HG02870 (cell line): ENCODE measurements around the gene AWAT1.
"Not testable (repeated sequence)": the region's sequence is repeated elsewhere in the genome, so short reads cannot be mapped to it uniquely, and the experiment has no call there.

ENCODE experiments used
- ATAC-seq: cut with Tn5 transposase; IDR thresholded peaks from one replicate; pipeline ENCODE4 v1.9.1; 2021; ENCODE audit warnings: mild to moderate bottlenecking, moderate library complexity; ENCODE audit not compliant: unreplicated experiment

AWAT1 gene

GRCh38 chrX:70234355-70234754 lies at the start of gene AWAT1:
AWAT1 (plus strand) TSS chrX:70234655; CDS start chrX:70234696, 41 bp downstream.
- ATAC-seq: no peak

- ATAC-seq: no peak
Observed at GRCh38 chrX:70190225-70190624, 44.2 kb upstream of the AWAT1 start.

GRCh38 chrX:70196961-70197720 lies 37.3 kb upstream of the AWAT1 start:
- peak; percentile 54 for ATAC-seq

DNA sequence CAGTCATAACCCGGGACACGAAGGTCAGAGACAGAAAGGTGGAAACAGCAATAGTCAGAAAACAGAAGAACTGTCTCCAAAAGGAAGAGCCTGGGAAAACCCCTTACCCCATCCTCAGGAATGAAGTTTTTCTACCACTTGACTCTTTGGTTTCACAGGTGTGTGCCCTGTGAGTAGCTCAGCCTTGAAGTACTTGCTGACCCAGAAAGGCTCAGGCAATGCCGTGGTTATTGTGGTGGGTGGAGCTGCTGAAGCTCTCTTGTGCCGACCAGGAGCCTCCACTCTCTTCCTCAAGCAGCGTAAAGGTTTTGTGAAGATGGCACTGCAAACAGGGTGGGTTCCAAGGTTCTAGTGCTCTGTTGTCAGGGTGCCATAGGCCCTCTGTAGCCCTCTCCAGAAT lies 32.7 kb upstream of the AWAT1 start:
- ATAC-seq: no peak

- no peak for ATAC-seq
Observed at GRCh38 chrX:70208479-70208878, 26.0 kb upstream of the AWAT1 start.

DNA sequence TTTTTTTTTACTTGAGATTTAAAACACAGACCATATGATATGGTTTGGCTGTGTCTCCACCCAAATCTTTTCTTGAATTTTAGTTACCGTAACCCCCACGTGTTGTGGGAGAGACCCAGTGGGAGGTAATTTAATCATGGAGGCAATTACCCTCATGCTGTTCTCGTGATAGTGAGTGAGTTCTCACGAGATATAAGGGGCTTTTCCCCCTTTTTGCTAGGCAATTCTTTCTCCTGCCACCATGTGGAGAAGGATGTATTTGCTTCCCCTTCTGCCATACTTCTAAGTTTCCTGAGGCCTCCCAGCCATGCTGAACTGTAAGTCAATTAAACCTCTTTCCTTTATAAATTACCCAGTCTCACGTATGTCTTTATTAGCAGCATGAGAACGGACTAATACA lies 24.9 kb upstream of the AWAT1 start:
- ATAC-seq: not testable (repeated sequence)

DNA sequence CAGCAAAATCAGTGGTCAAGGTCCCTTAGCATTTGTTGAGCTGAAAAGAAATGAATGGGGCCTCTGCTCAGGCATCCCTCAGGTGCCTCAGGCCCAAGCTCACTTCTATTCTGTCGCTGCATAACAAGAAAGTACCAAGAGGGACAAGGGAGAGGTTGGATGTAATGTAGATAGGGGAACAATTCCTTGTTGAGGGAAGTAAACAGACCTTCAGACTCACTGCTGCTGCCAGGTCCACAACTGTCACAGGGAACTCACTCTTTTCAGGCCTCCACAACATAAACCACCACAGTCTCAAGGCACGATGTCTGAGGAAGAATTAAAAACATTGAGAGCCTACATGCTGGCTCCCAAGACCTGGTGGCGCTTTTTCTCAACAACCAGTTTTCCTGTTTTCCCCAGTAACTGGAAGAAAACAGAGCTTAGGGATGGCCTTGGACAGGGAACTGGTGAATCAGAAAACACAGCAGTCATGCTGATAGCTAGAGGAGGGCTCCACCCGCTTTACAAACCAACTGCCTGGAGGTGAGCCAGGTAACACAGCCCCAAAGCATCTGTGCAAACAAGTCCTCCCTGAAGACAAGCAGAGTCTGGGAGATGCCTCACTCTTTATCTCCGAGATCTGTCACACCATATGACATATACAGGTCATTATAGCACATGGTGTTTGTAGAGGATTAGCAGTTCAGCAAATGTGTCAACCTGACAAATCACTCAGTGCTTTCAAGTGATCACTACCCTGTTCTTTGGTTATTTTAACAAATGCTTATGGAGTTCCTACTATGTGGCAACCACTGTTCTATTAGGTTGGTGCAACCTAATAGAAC lies 14.3 kb upstream of the AWAT1 start:
- no peak for ATAC-seq

DNA sequence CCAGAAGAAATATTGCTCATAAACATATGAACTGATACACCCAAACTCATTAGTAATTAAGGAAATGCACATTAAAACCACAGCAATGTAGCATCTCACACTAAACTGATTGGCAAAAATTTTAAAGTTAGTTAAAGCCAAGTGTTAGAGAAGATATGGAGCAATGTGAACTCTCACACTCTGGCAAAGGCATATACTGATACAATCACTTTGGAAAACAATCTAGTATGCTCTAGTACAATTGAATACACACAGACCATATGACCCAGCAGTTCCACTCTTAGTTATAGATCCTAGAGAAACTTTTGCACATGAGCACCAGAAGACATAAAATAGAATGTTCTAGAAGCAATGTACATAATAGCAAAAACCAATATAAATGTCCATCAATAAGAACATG lies 8.4 kb upstream of the AWAT1 start:
- ATAC-seq: no peak

DNA sequence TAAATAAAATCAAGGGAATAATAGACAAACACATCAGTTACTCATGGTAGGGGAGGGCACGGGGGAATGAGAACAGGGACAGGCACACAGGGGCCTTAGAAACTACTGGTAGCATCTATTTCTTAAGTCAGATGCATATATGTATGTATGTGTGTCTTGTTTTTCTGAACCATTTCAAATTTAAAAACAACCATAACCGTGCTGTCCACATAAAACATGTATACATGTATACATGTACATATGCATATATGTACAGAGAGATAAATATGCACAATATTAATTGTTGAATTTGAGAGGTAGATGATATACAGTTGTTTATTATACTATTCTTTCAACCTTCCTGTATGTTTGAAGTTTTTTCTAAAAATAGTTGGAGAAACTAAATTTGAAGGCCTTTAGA lies 7.8 kb upstream of the AWAT1 start:
- no peak for ATAC-seq

DNA sequence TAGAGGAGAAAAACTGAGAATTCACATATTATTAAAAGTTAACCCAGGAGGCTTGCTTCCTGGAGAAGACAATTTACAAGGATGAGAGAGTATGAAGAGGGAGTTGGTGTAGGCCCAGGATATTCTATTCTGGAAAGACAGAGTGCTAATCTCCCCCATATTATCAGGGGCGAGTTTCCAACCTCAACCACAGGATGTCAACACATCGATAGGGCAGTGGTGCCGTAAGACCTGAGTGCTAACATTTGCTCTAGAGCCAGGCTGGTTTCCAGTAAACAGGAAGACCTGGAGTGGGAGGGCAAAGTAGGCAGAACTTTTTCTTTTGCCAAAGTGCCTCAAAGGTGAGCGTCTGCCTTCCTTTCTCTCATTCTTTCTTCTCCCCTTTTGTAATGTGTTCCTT lies 2.8 kb upstream of the AWAT1 start:
- ATAC-seq: no peak

DNA sequence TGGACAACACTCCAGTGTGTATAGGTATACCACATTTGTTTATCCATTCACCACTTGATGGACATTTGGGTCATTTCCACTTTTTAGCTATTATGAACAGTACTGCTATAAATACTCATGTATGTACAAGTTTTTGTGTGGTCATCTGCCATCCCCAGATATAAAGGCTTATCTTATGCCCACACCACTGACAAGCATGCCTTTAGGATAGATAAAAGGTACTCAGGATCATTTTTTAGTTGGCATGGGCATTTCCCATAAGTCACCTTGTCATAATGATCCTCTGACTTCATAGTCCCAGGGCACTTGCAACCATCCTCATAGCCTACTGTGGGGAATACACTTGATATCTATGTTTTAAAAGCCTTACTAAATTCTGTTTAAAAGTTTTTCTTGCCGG lies 6.3 kb downstream of the AWAT1 start:
- ATAC-seq: no peak

DNA sequence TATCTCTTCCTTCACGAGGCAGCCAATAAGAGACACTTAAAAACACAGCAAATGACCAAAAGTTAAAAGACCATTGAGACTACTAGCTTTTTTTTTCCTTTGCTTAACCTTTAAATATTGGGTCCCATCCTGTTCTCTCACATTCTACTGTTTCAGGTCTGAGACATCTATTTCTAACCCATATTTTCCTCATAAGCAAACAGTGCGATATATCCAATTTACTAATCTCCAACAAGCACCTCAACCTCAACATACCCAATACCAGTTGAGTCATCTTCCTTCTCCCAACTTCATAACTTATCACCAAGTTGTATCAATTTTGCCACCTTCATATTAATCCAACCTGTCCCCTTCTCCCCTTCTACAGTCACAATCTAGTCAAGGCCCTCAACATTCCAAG lies 7.0 kb downstream of the AWAT1 start:
- no peak for ATAC-seq

GRCh38 chrX:70243601-70244000 lies 9.1 kb downstream of the AWAT1 start:
- ATAC-seq: not testable (repeated sequence)

DNA sequence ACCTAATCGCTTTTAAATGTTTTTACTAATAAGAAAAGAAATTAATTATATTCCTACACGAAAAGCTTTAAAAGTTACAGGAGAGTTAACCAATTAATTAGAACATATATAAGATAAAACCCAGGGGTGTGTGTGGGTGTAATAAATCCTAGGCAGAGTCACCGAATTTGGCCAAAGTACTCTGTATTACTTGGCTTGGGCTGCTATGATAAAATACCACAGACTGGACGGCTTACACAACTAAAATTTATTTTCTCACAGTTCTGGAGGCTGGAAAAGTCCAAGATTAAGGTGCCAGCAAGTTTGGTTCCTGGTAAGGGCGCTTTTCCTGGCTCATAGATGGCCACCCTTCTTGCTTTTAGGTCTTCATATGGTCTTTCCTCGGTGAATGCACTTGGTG lies 10.4 kb downstream of the AWAT1 start:
- no peak for ATAC-seq

GRCh38 chrX:70247252-70247651 lies 12.8 kb downstream of the AWAT1 start:
- ATAC-seq: no peak

DNA sequence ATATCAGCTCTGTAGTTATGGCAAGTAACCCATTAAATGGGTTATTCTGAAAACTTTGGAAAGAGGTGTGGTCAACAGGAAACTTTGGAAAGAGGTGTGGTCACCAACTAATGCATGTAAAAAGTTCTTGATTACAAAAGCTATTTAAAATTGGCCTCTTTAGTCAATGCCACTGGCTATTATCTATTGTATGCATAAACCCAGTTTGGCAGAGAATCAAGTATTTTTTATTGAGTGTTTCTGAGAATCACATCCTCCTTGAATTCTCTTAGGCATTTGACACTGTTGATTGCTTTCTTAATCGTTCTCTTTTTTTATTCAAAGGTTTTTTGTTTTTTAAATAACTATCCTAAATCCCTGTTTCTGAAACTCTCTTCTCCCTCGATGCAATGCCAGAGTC lies 18.0 kb downstream of the AWAT1 start:
- no peak for ATAC-seq

DNA sequence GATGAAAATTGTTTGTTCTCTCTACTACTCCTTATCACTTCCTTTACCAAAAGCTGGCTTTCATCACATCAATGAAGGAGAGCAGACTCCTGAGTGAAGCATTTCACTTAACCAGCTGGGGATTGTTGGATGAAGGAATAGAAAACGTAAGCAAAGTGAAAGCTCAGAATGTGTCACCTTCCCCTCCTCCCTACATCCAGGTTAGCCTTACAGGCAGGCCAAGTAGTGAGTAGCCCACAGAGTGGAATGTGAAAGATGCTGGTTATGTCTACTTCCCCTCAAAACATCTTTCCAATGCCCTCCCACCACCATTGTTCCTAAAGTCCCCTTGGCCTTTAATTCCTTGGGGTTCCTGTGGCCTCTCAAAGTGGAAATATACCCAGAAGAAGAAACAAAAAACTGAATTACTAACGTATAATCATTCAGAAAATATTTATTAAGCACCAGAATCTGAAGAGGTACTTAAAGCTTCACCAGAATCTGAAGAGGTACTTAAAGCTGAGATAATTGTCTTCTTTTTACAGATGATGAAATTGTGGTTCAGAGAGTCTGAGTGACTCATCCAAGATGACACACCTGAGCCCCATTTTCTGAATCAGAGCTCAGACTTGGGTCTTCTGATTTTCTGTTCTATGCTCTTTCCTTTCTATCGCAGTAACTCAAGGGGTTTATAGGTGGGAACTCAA lies 19.1 kb downstream of the AWAT1 start:
- ATAC-seq: no peak

GRCh38 chrX:70254063-70254400 lies 19.6 kb downstream of the AWAT1 start:
- no peak for ATAC-seq

DNA sequence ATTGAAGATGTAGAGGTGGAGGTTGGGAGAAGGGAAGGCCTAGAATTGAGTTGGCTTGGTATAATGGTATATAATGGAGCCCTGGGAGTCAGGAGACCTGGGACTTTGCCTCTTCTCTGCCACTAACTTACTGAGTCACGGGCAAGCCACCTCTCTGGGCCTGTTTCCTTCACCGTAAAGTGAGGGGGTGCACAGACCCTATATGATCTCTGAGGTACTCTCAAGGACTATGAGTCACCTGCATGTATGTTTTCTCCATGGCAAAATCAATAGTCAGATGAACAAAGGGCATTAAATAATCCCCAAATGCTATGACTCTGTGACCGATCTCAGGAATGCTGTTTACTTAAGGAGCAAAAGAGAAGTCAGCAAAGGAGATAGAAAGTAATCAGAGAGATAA lies 20.5 kb downstream of the AWAT1 start:
- no peak for ATAC-seq

- no peak for ATAC-seq
Observed at GRCh38 chrX:70255452-70255851, 21.0 kb downstream of the AWAT1 start.

GRCh38 chrX:70257423-70258288 lies 23.2 kb downstream of the AWAT1 start:
- ATAC-seq: no peak
